Tibial nerve (tissue), 4 donors: ENCODE results near the gene DPY19L1.

Experiments used
- EP300 ChIP-seq, 2 donors: sonication (generic); formaldehyde crosslinking; IDR thresholded peaks; one replicate each; pipeline ENCODE4 v1.6.1; 2017; ENCODE audit warnings: antibody characterized with exemption in 2 of 2, mild to moderate bottlenecking in 1 of 2
- TF ChIP-seq, protein P1 (sequence below), 5 experiments: fragments of 200-600 bp in 3 of 5; fragments of 450-650 bp in 2 of 5; sonication (generic) in 3 of 5; IDR thresholded peaks; one replicate each; pipeline ENCODE4 v1.5.1; 2016 to 2019; ENCODE audit warnings: antibody characterized with exemption in 5 of 5, mild to moderate bottlenecking in 3 of 5, moderate library complexity in 2 of 5

DNA sequence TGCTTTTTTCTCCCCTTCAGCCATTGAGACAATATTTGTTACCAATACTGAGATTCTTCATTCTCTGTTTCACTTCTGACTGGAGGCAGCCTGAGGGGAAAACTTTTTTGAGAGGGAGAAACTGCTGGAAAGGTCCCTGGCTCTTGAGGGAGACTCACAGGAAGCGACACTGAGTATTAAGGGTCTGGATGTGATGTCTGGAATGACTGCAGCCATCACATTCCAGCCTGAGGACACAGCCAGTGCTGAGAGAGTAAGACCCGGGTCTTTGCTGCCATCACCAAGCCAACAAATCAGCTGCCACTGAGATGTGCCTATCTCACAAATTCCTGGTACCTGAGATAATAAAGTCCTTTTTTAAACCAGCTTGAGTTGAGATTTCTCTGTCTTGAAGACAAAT is 157.4 kb downstream of the DPY19L1 start:
- TF ChIP-seq, protein P1, sequence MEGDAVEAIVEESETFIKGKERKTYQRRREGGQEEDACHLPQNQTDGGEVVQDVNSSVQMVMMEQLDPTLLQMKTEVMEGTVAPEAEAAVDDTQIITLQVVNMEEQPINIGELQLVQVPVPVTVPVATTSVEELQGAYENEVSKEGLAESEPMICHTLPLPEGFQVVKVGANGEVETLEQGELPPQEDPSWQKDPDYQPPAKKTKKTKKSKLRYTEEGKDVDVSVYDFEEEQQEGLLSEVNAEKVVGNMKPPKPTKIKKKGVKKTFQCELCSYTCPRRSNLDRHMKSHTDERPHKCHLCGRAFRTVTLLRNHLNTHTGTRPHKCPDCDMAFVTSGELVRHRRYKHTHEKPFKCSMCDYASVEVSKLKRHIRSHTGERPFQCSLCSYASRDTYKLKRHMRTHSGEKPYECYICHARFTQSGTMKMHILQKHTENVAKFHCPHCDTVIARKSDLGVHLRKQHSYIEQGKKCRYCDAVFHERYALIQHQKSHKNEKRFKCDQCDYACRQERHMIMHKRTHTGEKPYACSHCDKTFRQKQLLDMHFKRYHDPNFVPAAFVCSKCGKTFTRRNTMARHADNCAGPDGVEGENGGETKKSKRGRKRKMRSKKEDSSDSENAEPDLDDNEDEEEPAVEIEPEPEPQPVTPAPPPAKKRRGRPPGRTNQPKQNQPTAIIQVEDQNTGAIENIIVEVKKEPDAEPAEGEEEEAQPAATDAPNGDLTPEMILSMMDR (IDR thresholded peaks at IDR 0.05): no peak
- no peak for TF ChIP-seq EP300 (IDR thresholded peaks at IDR 0.05)
